Activated CD4-positive, alpha-beta T cell treated with anti-CD3 and anti-CD28 coated beads for 36 hours (primary cell): ENCODE measurements around the gene TREML2. TPM values are rescaled to one million over a fixed set of nuclear protein-coding genes. Genes with fewer than 3 reads are reported as not detected.

Experiments used
- ATAC-seq: fragments of 200-7000 bp; cut with Tn5 transposase; one replicate; pipeline ENCODE4 v1.10.0; 2021; ENCODE audit warnings: mild to moderate bottlenecking, moderate library complexity
- CTCF ChIA-PET: fragments of 350-600 bp; sonication (Branson Sonifier 250); formaldehyde crosslinking; loops from one replicate; lab custom pipeline; 2021; ENCODE audit warnings: antibody characterized with exemption; lab: Charles Lee
- POLR2A ChIA-PET: fragments of 350-600 bp; sonication (Branson Sonifier 250); formaldehyde crosslinking; loops from one replicate; lab custom pipeline; 2021; ENCODE audit warnings: antibody characterized with exemption, inconsistent platforms; lab: Charles Lee
- DNase-seq: peaks from one replicate; pipeline ENCODE4 v3.0.0-alpha.2; 2020
- H3K27ac Mint-ChIP-seq: one replicate; pipeline ENCODE4 v1.8.0; 2021; ENCODE audit warnings: mixed read lengths
- H3K27me3 Mint-ChIP-seq: one replicate; pipeline ENCODE4 v1.8.0; 2021; ENCODE audit warnings: mixed read lengths
- H3K36me3 Mint-ChIP-seq: one replicate; pipeline ENCODE4 v1.8.0; 2021; ENCODE audit warnings: low read depth, mixed read lengths
- H3K4me1 Mint-ChIP-seq: one replicate; pipeline ENCODE4 v1.8.0; 2021; ENCODE audit warnings: mixed read lengths
- H3K4me3 Mint-ChIP-seq: one replicate; pipeline ENCODE4 v1.8.0; 2021; ENCODE audit warnings: mild to moderate bottlenecking, moderate library complexity, mixed read lengths
- H3K9me3 Mint-ChIP-seq: one replicate; pipeline ENCODE4 v1.8.0; 2021; ENCODE audit warnings: low read depth, mixed read lengths
- intact Hi-C, 2 experiments: fragments of 100-400 bp; cut with DNase I in 1 of 2; cut with micrococcal nuclease in 1 of 2; formaldehyde crosslinking; loops; one replicate each; pipeline versions ENCODE4 v1.14.2 to v1.15.1; 2022 to 2024; cut with DNase I, micrococcal nuclease
- total RNA-seq, 2 experiments: library from RNA; stranded (reverse); gene quantifications; one replicate each; pipeline ENCODE4 v1.2.3, GENCODE V29; 2021

Gene TREML2
- total RNA-seq, 2 experiments from 2014 or later = 7.1 to 8.2 TPM

DNA sequence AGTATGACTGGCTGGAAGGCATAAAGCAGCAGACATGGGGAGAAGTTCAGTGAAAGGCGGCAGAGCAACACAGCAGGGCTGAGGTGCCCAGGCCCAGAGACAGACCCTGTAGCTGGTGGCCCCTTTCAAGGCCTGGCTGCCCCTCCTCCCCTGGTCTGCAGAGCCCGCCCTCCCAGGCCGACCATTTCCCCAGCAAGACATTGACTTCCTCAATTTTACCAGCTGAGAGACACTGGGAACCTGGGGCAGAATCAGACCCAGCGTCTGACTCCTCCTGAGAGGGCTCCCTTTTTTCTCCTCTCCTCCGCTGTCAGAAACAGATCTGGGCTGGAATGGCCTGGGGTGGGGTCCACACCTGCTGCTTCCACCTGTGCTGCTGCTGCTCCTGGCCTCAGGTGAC lies 27.1 kb upstream of the TREML2 start, which contains the start of gene TREML4:
TSS of gene TREML4 (plus strand) at position 254 of the 400 bp plus-strand sequence. CDS start at position 333, 79 bp downstream.
- DNase-seq (no peak), ATAC-seq (no peak)
- CTCF ChIA-PET = no interaction called here

GRCh38 chr6:41226752-41227151 lies 25.8 kb upstream of the TREML2 start:
- H3K27ac Mint-ChIP-seq = no peak overlapping the region
- ChIA-PET POLR2A (no interaction called here), CTCF (no interaction called here)
- H3K36me3 Mint-ChIP-seq = no peaks in the 10 kb centered on the region
- no peaks in the 10 kb centered on the region for H3K9me3 Mint-ChIP-seq
- H3K4me1 Mint-ChIP-seq = no peaks in the 10 kb centered on the region
- no peak overlapping the region for H3K4me3 Mint-ChIP-seq
- intact Hi-C loops = no loop called here
- DNase-seq = no peak
- ATAC-seq = no peak
- H3K27me3 Mint-ChIP-seq = no peaks in the 10 kb centered on the region

More for the DNA sequence above, 27.1 kb upstream of the TREML2 start, which contains the start of gene TREML4:
- intact Hi-C loops = no loop called here
- H3K4me1 Mint-ChIP-seq = no peaks in the 10 kb centered on the region
- H3K4me3 Mint-ChIP-seq = no peak within 1 kb of the TSS
- H3K27ac Mint-ChIP-seq = no peak within 1 kb of the TSS
- no peaks in the 10 kb centered on the region for H3K9me3 Mint-ChIP-seq
- POLR2A ChIA-PET = no interaction called here
- no peaks in the 10 kb centered on the region for H3K27me3 Mint-ChIP-seq
- H3K36me3 Mint-ChIP-seq = no peaks in the 10 kb centered on the region

GRCh38 chr6:41224800-41225199 lies 23.9 kb upstream of the TREML2 start:
- ATAC-seq (no peak), DNase-seq (no peak)
- H3K4me1 Mint-ChIP-seq = no peaks in the 10 kb centered on the region
- intact Hi-C loops = no loop called here
- POLR2A ChIA-PET = no interaction called here
- CTCF ChIA-PET = no interaction called here
- H3K27me3 Mint-ChIP-seq = no peaks in the 10 kb centered on the region
- H3K36me3 Mint-ChIP-seq = no peaks in the 10 kb centered on the region
- no peak overlapping the region for H3K27ac Mint-ChIP-seq
- H3K9me3 Mint-ChIP-seq = peaks cover 5% of the 10 kb centered on the region
- no peak overlapping the region for H3K4me3 Mint-ChIP-seq

DNA sequence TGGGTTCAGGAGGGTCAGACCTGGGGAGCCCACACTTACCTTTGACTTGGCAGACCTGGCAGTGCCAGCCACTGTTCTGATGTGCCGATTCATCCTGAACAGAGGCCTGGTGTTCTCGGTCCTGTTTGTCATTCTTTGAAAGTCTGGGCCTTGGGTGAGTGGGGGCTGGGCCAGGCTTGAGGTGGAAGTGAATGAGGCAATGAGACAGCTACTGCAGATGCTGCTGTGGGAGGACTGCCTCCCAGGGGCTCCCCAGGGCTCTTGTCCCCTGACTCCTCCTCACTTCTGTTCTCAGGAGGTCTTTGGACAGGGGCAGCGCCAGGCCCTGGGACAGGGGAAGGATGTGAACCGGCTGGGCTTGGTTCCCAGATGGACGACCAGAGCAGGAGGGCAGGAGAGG lies 21.6 kb upstream of the TREML2 start:
- Mint-ChIP-seq H3K27me3 (no peaks in the 10 kb centered on the region), H3K4me1 (no peaks in the 10 kb centered on the region), H3K36me3 (no peaks in the 10 kb centered on the region), H3K27ac (no peak overlapping the region), H3K4me3 (no peak overlapping the region), H3K9me3 (peaks cover 5% of the 10 kb centered on the region)
- POLR2A ChIA-PET = no interaction called here
- intact Hi-C loops = no loop called here
- ATAC-seq (peak; percentile 47), DNase-seq (peak; percentile 42)
- CTCF ChIA-PET = interaction anchor here (1.1 kb wide), 1 partner anchor 10 kb away, joined by 3 read pairs; no protein-coding TSS in a partner anchor

DNA sequence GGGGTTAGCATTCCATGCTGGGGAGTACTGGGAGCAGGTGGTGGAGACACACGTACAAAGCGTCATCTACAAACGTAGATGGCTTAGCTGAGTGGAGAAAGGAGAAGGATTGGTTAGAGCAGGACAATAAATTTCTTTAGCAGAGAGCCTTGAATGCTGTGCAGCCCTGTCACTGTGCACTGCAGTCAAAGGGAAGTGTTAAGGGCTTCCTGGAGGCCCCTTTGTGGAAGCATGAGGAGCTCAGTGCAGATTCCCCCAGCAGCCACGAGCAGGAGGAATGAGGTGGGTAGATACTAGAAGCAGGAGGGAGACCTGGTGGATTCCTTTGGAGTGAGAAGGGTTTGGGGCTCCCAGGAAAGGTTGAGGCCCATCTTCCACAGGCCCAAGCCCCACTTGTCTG lies 21.1 kb upstream of the TREML2 start:
- no peak overlapping the region for H3K4me3 Mint-ChIP-seq
- POLR2A ChIA-PET = no interaction called here
- intact Hi-C loops = no loop called here
- ATAC-seq (no peak), DNase-seq (no peak)
- H3K27ac Mint-ChIP-seq = no peak overlapping the region
- H3K4me1 Mint-ChIP-seq = no peaks in the 10 kb centered on the region
- CTCF ChIA-PET = interaction anchor here (0.6 to 1.1 kb wide), 3 partner anchors 9 to 83 kb away, joined by 3 to 4 read pairs (median 3); no protein-coding TSS in a partner anchor
- H3K9me3 Mint-ChIP-seq = peaks cover 5% of the 10 kb centered on the region
- no peaks in the 10 kb centered on the region for H3K36me3 Mint-ChIP-seq
- H3K27me3 Mint-ChIP-seq = no peaks in the 10 kb centered on the region

- DNase-seq = no peak
- POLR2A ChIA-PET = no interaction called here
- ATAC-seq = no peak
- H3K36me3 Mint-ChIP-seq = peaks cover 5% of the 10 kb centered on the region
- no peak overlapping the region for H3K4me3 Mint-ChIP-seq
- no peaks in the 10 kb centered on the region for H3K4me1 Mint-ChIP-seq
- no peaks in the 10 kb centered on the region for H3K27me3 Mint-ChIP-seq
- intact Hi-C loops = no loop called here
- H3K27ac Mint-ChIP-seq = no peak overlapping the region
- H3K9me3 Mint-ChIP-seq = peaks cover 18% of the 10 kb centered on the region
- CTCF ChIA-PET = no interaction called here
Measured at GRCh38 chr6:41216616-41217015, 15.7 kb upstream of the TREML2 start.

DNA sequence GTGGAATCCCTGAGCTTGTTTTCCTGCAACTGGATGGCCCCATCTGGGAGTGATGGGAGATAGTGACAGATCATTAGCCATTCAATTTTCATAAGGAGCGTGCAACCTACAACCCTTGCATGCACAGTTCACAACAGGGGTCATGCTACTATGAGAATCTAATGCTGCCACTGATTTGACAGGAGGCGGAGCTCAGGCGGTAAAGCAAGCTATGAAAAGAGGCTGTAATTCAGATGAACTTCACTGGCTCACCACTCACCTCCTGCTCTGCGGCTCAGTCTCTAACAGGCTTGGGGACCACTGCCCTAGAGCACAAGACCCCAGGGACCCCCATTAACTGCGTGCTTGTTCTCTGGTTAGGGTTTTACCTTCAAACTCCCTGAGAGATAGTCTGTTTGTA lies 14.8 kb upstream of the TREML2 start:
- ATAC-seq (no peak), DNase-seq (no peak)
- H3K4me1 Mint-ChIP-seq = no peaks in the 10 kb centered on the region
- peaks cover 18% of the 10 kb centered on the region for H3K9me3 Mint-ChIP-seq
- no peaks in the 10 kb centered on the region for H3K27me3 Mint-ChIP-seq
- H3K4me3 Mint-ChIP-seq = no peak overlapping the region
- peaks cover 5% of the 10 kb centered on the region for H3K36me3 Mint-ChIP-seq
- CTCF ChIA-PET = no interaction called here
- H3K27ac Mint-ChIP-seq = no peak overlapping the region
- POLR2A ChIA-PET = no interaction called here
- intact Hi-C loops = no loop called here

GRCh38 chr6:41214559-41215238 lies 13.8 kb upstream of the TREML2 start:
- no peaks in the 10 kb centered on the region for H3K27me3 Mint-ChIP-seq
- H3K4me3 Mint-ChIP-seq = no peak overlapping the region
- H3K27ac Mint-ChIP-seq = no peak overlapping the region
- peaks cover 13% of the 10 kb centered on the region for H3K9me3 Mint-ChIP-seq
- H3K36me3 Mint-ChIP-seq = peaks cover 5% of the 10 kb centered on the region
- ATAC-seq = no peak
- POLR2A ChIA-PET = interaction anchor here (0.5 kb wide), 1 partner anchor 106 kb away, joined by 5 read pairs; no protein-coding TSS in a partner anchor
- no peak for DNase-seq
- CTCF ChIA-PET = interaction anchor here (0.6 kb wide), 1 partner anchor 813 kb away, joined by 3 read pairs; no protein-coding TSS in a partner anchor
- no peaks in the 10 kb centered on the region for H3K4me1 Mint-ChIP-seq
- intact Hi-C loops = no loop called here

DNA sequence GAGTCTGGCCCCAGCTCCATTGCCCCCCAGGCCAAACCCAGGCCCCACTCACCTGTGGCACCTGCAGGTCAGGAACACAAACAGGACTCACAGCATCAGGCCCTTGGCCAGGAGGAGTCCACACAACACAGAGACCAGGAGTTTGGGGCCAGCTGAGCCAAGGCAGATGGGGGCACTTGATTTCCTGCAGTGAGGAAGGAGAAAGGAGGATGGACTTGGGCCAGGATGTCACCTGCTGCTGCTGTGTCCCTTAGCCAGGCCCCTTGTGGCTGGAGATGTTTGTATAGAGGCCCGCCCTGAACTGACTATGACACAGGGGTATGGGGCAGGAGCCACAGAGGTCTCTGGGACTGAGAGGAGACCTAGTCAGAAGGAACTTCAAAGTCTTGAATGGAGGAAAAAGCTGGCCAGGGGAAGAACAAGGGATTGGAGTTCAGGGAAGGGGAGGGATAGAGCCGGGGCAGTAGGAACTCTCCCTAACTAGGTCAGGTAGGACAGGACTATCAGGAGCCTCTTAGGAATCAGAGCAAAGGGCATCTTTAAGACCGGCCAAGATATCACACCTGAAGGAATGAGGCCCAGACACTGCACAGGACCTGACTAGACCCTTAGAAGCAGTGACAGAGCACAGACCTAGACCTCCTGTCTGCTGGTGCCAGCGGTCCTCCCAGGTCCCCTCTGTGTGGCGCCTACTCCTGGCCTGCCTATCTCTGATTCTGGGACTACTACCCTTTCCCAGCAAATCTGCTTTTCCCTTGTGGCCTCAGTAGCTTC lies 8.8 kb upstream of the TREML2 start:
- peaks cover 8% of the 10 kb centered on the region for H3K9me3 Mint-ChIP-seq
- H3K27me3 Mint-ChIP-seq = no peaks in the 10 kb centered on the region
- no peak overlapping the region for H3K27ac Mint-ChIP-seq
- intact Hi-C loops = no loop called here
- peaks cover 5% of the 10 kb centered on the region for H3K36me3 Mint-ChIP-seq
- ChIA-PET POLR2A (no interaction called here), CTCF (no interaction called here)
- no peak overlapping the region for H3K4me3 Mint-ChIP-seq
- no peak for DNase-seq
- H3K4me1 Mint-ChIP-seq = peaks cover 3% of the 10 kb centered on the region
- no peak for ATAC-seq

GRCh38 chr6:41208439-41209106 lies 7.6 kb upstream of the TREML2 start:
- H3K4me1 Mint-ChIP-seq = peaks cover 3% of the 10 kb centered on the region
- no peaks in the 10 kb centered on the region for H3K9me3 Mint-ChIP-seq
- DNase-seq (no peak), ATAC-seq (peak; percentile 53)
- ChIA-PET POLR2A (no interaction called here), CTCF (interaction anchor here (0.9 kb wide), 1 partner anchor 99 kb away, joined by 3 read pairs; no protein-coding TSS in a partner anchor)
- H3K27ac Mint-ChIP-seq = no peak overlapping the region
- H3K27me3 Mint-ChIP-seq = no peaks in the 10 kb centered on the region
- intact Hi-C loops = no loop called here
- H3K4me3 Mint-ChIP-seq = no peak overlapping the region
- H3K36me3 Mint-ChIP-seq = no peaks in the 10 kb centered on the region

GRCh38 chr6:41204156-41204555 lies 3.2 kb upstream of the TREML2 start:
- Mint-ChIP-seq H3K4me3 (no peak overlapping the region), H3K36me3 (peaks cover 2% of the 10 kb centered on the region), H3K27me3 (no peaks in the 10 kb centered on the region), H3K4me1 (peaks cover 39% of the 10 kb centered on the region), H3K9me3 (no peaks in the 10 kb centered on the region), H3K27ac (no peak overlapping the region)
- DNase-seq = no peak
- intact Hi-C loops = no loop called here
- ChIA-PET POLR2A (no interaction called here), CTCF (no interaction called here)
- ATAC-seq = no peak
